Stimulated activated naive B cell treated with anti-CD40 and anti-IgM and Interleukin-4, amounts not matched to agents 10 μg/mL and 1 μg/mL and 100 μg/mL, for 72 hours (primary cell): Measurements from ENCODE around the gene PARP4.
A peak's percentile ranks its signal among the peaks of the same experiment; 100 is the strongest.
"Not testable (repeated sequence)": the region's sequence is repeated elsewhere in the genome, so short reads cannot be mapped to it uniquely, and the experiment has no call there.

ENCODE experiments used
- ATAC-seq, 2 donors: fragments of 150-1000 bp; cut with Tn5 transposase; replicated peaks; 2 replicates each; pipeline ENCODE4 v1.10.0; 2021; ENCODE audit warnings: moderate library complexity in 1 of 2
- DNase-seq: peaks from one replicate; pipeline ENCODE4 v3.0.0; 2021
- H3K27ac Mint-ChIP-seq: one replicate; pipeline ENCODE4 v1.8.0; 2022; ENCODE audit warnings: mild to moderate bottlenecking, mixed read lengths
- H3K27me3 Mint-ChIP-seq, 2 donors: one replicate each; pipeline ENCODE4 v1.8.0; 2022; ENCODE audit warnings: mixed read lengths in 2 of 2
- H3K36me3 Mint-ChIP-seq, 2 donors: one replicate each; pipeline ENCODE4 v1.8.0; 2022; ENCODE audit warnings: mixed read lengths in 2 of 2, mild to moderate bottlenecking in 1 of 2
- H3K4me1 Mint-ChIP-seq, 2 donors: one replicate each; pipeline ENCODE4 v1.8.0; 2022; ENCODE audit warnings: mixed read lengths in 2 of 2, mild to moderate bottlenecking in 1 of 2
- H3K4me3 Mint-ChIP-seq, 2 donors: one replicate each; pipeline ENCODE4 v1.8.0; 2022; ENCODE audit warnings: mild to moderate bottlenecking in 2 of 2, mixed read lengths in 2 of 2, moderate library complexity in 1 of 2
- H3K9me3 Mint-ChIP-seq, 2 donors: one replicate each; pipeline ENCODE4 v1.8.0; 2022; ENCODE audit warnings: mixed read lengths in 2 of 2, mild to moderate bottlenecking in 1 of 2

The PARP4 gene

DNA sequence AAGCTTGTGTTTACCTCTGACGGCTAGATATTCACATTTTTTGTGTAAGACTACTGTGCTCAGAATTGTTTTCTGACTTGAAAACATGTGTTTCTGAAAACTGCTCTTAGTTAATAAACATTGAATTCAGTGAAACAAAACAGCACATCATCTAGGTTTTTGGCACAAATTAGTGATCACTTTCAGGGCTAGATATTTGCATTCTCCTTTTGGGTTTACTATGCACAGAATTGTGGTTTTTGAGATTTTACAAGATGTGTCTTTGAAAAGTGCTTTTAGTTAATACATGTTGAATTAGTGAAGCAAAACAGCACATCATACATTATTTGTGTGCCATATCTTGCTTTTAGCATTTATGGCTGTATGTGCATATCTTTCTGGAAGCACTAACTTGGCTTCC, 8.2 kb upstream of the PARP4 start:
- Mint-ChIP-seq H3K4me1 (no peaks in the 10 kb centered on the region), H3K27me3 (no peaks in the 10 kb centered on the region)

DNA sequence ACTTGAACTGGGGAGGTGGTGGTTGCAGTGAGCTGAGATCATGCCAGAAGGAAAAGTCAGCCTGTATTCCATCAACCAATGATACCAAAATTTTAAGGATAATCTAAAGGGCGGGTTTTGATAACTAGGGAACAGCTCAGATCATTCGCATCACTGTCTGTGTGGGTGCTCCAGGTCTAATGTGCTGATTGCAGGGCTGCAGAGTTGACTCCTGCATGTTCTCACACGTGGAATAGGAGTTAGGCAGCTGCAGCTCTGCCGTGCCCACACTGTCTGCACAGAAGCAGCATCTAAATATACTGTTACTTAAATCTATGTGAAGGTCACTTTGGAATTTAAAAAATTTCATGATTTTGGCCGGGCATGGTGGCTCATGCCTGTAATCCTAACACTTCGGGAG, 4.3 kb upstream of the PARP4 start:
- DNase-seq (no peak), ATAC-seq (no peak)
- no peak overlapping the region for H3K27ac Mint-ChIP-seq
- no peaks in the 10 kb centered on the region for H3K9me3 Mint-ChIP-seq
- H3K4me1 Mint-ChIP-seq: peaks cover 7 to 10% of the 10 kb centered on the region in 2 donors
- H3K36me3 Mint-ChIP-seq: no peaks in the 10 kb centered on the region
- H3K27me3 Mint-ChIP-seq: no peaks in the 10 kb centered on the region
- H3K4me3 Mint-ChIP-seq: no peak overlapping the region

More for the DNA sequence above, 8.2 kb upstream of the PARP4 start:
- H3K36me3 Mint-ChIP-seq: no peaks in the 10 kb centered on the region
- no peak for ATAC-seq
- no peak overlapping the region for H3K4me3 Mint-ChIP-seq
- DNase-seq: no peak
- no peak overlapping the region for H3K27ac Mint-ChIP-seq
- no peaks in the 10 kb centered on the region for H3K9me3 Mint-ChIP-seq

DNA sequence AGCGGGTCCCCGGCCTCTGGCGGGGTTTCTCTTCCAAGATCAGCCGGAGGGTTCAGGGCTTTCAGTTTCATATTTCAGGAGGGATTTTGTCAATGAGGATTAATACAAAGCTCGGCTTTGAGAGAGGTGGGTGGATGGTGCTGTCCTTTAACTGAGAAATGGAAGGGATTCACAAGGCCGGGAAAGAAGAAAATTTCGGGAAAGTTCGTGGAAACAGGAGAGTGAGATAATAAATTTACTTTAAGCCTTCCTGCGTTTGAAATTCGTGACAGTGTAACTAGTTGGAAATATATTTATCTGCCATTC, 283 bp upstream of the PARP4 start:
- Mint-ChIP-seq H3K27me3 (no peaks in the 10 kb centered on the region), H3K4me1 (peaks cover 17 to 29% of the 10 kb centered on the region in 2 donors), H3K9me3 (no peaks in the 10 kb centered on the region), H3K27ac (peak overlapping the region; percentile 97), H3K4me3 (peak overlapping the region; percentile 83 to 88), H3K36me3 (peaks cover 1 to 3% of the 10 kb centered on the region in 2 donors)
- ATAC-seq (no peak), DNase-seq (no peak)

DNA sequence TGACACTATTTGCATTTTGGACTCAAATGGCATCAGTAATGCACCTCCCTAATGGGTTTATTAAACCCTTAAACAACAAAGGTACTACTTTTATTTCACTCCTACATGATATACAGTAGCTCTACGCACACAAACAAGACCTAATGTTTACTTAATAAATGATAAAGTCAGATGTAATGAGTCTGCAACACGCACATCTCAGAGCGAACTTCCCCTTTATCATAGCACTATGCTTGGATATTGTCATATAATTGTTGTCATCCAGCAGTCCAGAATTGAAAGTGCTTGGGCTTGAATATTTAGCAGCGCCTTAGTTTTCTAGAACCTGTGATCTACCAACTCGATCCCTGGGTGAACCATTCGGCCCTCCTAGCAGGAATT, 772 bp downstream of the PARP4 start:
- peaks cover 9 to 10% of the 10 kb centered on the region in 2 donors for H3K36me3 Mint-ChIP-seq
- peak overlapping the region; percentile 83 to 88 for H3K4me3 Mint-ChIP-seq
- DNase-seq (no peak), ATAC-seq (peak; percentile 44 to 54)
- peaks cover 19 to 29% of the 10 kb centered on the region in 2 donors for H3K4me1 Mint-ChIP-seq
- H3K9me3 Mint-ChIP-seq: no peaks in the 10 kb centered on the region
- no peaks in the 10 kb centered on the region for H3K27me3 Mint-ChIP-seq
- peak overlapping the region; percentile 97 for H3K27ac Mint-ChIP-seq

DNA sequence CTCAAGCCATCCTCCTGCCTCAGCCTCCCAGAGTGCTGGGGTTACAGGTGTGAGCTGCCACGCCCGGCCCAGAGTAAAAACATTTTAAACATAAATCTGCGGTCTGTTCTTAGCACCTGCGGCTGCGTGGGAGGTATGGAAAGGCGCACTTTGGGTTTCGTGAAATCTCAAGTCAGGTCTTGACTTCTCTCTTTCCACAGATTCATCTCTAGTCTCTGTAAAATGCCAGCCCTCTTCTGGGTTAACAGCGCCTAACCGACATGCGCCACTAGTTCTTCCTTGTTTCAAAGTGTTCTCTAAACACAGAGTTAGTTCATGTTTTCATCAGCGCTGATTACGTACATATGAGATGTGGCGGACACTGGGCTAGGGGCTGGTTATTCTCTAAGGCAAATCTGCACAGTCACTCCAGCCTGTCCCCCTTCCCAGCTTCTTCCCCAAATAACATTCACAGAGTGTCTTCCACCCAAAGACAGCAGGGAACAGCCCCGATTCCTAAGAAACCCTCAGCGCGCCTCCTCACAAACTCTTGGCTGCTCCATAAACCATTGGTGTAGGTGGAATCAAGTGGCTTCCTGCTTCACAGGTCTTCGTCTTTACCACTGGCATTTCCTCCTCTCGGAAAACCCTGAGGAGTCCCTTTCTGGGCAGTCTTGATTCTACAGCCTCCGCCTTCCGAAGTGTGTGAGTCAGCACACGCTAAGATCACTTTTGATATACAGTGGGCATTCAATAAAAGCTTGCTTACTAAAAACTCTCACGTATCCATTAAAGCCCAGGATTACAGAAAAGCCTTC, 1.4 kb downstream of the PARP4 start:
- ATAC-seq (peak; percentile 65 to 70), DNase-seq (peak; percentile 58)
- Mint-ChIP-seq H3K9me3 (no peaks in the 10 kb centered on the region), H3K4me1 (peaks cover 19 to 29% of the 10 kb centered on the region in 2 donors), H3K27me3 (no peaks in the 10 kb centered on the region), H3K36me3 (peaks cover 9 to 10% of the 10 kb centered on the region in 2 donors), H3K27ac (peak overlapping the region; percentile 97), H3K4me3 (peak overlapping the region; percentile 83 to 88)

DNA sequence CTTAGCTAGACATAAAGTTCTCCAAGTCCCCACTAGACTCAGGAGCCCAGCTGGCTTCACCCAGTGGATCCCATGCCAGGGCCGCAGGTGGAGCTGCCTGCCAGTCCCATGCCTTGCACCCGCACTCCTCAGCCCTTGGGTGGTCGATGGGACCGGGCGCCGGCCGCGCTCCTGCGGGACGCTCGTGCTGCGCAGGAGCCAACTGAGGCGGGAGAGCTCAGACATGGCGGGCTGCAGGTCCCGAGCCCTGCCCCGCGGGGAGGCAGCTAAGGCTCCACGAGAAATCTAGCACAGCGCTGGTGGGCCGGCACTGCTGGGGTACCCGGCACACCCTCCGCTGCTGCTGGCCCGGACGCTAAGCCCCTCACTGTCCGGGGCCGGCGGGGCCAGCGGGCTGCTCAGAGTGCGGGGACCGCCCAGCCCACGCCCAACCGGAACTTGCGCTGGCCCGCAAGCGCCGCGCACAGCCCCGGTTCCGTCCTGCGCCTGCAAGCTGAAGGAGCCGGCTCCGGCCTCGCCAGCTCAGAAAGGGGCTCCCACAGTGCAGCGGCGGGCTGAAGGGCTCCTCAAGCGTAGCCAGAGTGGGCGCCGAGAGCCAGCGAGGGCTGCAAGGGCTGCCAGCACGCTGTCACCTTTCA, 5.8 kb downstream of the PARP4 start:
- H3K4me1 Mint-ChIP-seq: peaks cover 15 to 26% of the 10 kb centered on the region in 2 donors
- ATAC-seq (no peak), DNase-seq (no peak)
- no peak overlapping the region for H3K27ac Mint-ChIP-seq
- no peaks in the 10 kb centered on the region for H3K9me3 Mint-ChIP-seq
- H3K36me3 Mint-ChIP-seq: peaks cover 25 to 27% of the 10 kb centered on the region in 2 donors
- no peaks in the 10 kb centered on the region for H3K27me3 Mint-ChIP-seq
- H3K4me3 Mint-ChIP-seq: no peak overlapping the region

DNA sequence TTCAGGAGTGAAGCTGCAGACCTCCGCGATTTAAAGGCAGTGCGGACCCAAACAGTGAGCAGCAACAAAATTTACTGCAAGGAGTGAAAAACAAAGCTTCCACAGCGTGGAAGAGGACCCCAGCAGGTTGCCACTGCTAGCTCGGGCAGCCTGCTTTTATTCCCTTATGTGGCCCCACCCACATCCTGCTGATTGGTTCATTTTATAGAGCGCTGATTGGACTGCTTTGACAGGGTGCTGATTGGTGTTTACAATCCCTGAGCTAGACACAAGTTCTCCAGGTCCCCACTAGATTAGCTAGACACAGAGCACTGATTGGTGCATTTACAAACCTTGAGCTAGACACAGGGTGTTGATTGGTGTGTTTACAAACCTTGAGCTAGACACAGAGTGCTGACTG, 6.3 kb downstream of the PARP4 start:
- peaks cover 25 to 29% of the 10 kb centered on the region in 2 donors for H3K36me3 Mint-ChIP-seq
- not testable (repeated sequence) for H3K27me3 Mint-ChIP-seq, H3K27ac Mint-ChIP-seq, H3K9me3 Mint-ChIP-seq, ATAC-seq, DNase-seq, H3K4me3 Mint-ChIP-seq
- H3K4me1 Mint-ChIP-seq: peaks cover 10 to 21% of the 10 kb centered on the region in 2 donors

DNA sequence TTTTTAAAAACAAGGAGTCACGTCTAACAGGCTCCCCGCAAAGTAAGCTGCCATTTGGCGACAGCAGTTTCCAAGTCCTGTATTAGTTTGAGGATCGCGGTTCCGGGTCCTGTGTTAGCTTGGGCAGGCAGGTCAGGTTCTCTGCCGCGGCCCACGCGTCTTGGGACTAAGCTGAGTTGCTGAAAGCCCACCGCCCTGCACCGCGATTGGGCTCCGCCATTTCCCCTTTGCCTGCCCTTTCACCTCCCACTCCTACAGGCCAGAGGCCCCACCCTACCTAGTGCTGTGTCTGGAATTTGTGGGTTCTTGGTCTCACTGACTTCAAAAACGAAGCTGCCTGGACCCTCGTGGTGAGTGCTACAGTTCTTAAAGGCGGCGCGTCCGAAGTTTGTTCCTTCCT, 6.8 kb downstream of the PARP4 start:
- ATAC-seq (no peak), DNase-seq (no peak)
- Mint-ChIP-seq H3K27ac (no peak overlapping the region), H3K4me3 (no peak overlapping the region), H3K9me3 (no peaks in the 10 kb centered on the region), H3K27me3 (no peaks in the 10 kb centered on the region), H3K36me3 (peaks cover 25 to 30% of the 10 kb centered on the region in 2 donors), H3K4me1 (peaks cover 7 to 15% of the 10 kb centered on the region in 2 donors)

DNA sequence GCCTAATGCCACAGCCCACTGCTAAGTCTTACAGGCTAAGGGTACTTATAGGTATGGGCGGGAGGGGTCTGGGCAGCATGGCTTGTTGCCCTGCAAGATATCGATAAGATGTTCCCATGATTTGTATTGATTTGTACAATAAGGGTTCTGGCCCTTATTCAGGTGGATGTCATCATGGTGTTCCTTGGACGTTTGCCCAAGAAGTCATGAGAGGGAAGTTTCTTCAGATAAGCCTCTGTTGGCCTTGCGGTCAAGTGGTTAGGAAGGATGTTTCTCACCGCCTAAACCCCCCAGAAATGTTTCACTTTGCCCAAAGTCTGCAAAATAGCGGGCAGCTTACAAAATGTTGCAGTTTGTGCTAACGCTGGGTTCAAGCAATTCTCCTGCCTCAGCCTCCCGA, 7.3 kb downstream of the PARP4 start:
- DNase-seq (no peak), ATAC-seq (no peak)
- no peaks in the 10 kb centered on the region for H3K27me3 Mint-ChIP-seq
- H3K4me3 Mint-ChIP-seq: no peak overlapping the region
- H3K9me3 Mint-ChIP-seq: no peaks in the 10 kb centered on the region
- no peak overlapping the region for H3K27ac Mint-ChIP-seq
- peaks cover 25 to 30% of the 10 kb centered on the region in 2 donors for H3K36me3 Mint-ChIP-seq
- peaks cover 7 to 12% of the 10 kb centered on the region in 2 donors for H3K4me1 Mint-ChIP-seq

DNA sequence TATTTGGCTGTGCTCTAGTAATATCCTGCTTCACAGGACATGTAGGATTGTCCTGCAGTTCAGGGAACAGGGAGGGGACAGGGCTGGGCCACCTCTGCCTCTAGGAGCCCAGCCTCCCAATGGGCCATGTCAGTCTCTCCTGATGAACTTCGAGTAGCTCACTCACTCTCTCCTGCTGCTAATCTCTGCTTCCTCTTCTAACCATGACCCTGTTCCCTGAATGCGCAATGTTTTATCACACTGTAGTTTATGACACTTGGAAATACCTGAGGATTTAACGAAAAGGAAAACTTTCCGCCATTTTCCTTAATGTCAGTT, 9.2 kb downstream of the PARP4 start:
- no peaks in the 10 kb centered on the region for H3K27me3 Mint-ChIP-seq
- ATAC-seq (no peak), DNase-seq (no peak)
- no peaks in the 10 kb centered on the region for H3K9me3 Mint-ChIP-seq
- H3K27ac Mint-ChIP-seq: no peak overlapping the region
- no peak overlapping the region for H3K4me3 Mint-ChIP-seq
- H3K4me1 Mint-ChIP-seq: peaks cover 5 to 7% of the 10 kb centered on the region in 2 donors
- H3K36me3 Mint-ChIP-seq: peaks cover 25 to 29% of the 10 kb centered on the region in 2 donors

DNA sequence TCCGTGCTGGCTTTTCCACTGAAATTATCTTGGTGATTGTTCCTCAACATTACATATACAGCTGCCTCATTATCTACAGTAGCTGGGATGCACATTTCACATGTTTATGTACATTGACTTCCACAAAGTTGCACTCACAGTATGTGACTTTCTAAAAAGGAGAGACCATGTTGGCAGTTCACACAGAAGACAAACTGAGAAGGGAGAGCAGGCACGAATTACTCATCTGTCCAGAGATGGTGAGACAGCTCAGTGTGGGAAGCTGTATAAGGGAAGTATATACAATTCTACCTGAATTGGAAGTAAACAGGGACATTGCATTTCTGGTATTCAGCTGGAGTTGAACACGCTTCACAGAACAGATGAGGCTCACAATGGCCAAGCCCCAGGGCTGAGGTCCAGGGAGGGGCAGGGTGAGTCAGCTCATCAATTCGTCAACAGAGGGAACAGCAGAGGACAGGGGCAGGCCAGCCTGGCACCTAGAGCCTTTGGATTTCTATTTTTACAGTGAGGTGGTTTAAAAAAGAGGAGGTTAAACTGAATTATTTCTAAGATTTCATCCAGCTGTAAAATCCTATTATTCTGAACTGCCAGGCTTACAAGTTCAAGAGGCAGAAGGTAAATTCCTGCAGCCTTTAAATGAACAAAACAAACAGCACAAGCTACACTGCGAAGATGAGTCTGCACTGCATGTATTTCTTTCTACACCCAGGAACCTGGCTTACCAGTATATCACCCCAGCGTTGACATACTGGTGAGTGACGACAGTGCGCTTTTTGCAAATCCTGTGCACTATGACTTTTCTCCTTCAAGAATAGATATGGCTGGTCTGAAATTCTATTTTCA, 9.8 kb downstream of the PARP4 start:
- Mint-ChIP-seq H3K4me3 (no peak overlapping the region), H3K36me3 (peaks cover 25 to 28% of the 10 kb centered on the region in 2 donors), H3K4me1 (peaks cover 5 to 7% of the 10 kb centered on the region in 2 donors), H3K27ac (peak overlapping the region; percentile 63), H3K9me3 (no peaks in the 10 kb centered on the region), H3K27me3 (no peaks in the 10 kb centered on the region)
- DNase-seq: no peak
- no peak for ATAC-seq

DNA sequence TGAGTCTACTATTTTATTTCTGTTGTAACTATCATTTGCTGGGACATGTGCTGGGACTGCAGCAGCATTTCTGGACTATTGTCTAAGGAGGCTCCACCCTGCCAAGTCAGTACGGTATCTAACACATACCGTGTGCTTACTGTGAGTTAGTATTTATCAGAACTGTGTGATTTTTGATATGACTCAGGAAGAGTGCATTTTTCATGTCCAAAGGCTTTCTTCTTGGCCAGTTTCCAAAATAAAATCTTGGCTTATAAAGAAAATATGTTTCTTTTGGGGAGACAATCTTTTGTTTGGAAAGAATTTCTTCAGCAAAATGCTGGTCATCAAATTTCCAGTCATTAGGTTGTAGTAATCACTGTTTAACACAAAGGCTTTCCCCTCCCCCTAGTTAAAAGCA, 11.6 kb downstream of the PARP4 start:
- Mint-ChIP-seq H3K4me1 (peaks cover 4 to 7% of the 10 kb centered on the region in 2 donors), H3K9me3 (no peaks in the 10 kb centered on the region), H3K27me3 (no peaks in the 10 kb centered on the region), H3K4me3 (no peak overlapping the region), H3K36me3 (peaks cover 34 to 35% of the 10 kb centered on the region in 2 donors), H3K27ac (no peak overlapping the region)
- ATAC-seq: no peak
- no peak for DNase-seq

DNA sequence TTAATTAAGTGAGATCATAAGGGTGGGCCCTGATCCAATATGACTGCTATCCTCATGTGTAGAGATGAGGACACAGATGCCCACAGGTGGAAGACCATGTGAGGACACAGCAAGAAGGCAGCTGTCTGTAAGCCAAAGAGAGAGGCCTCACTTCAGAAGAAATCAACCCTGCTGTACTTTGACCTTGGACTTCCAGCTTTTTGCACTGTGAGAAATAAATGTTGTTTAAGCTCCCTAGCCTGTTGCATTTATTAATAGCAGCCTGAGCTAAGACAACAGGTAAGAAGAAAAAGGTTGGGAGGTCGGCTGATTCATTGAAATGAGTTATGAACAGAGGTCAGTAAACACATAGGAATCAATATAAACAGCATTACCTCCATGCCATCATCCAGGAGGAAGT, 14.8 kb downstream of the PARP4 start:
- Mint-ChIP-seq H3K27ac (no peak overlapping the region), H3K4me3 (no peak overlapping the region), H3K4me1 (peaks cover under 1 to 5% of the 10 kb centered on the region in 2 donors), H3K36me3 (peaks cover 44 to 53% of the 10 kb centered on the region in 2 donors), H3K27me3 (no peaks in the 10 kb centered on the region), H3K9me3 (no peaks in the 10 kb centered on the region)
- ATAC-seq (no peak), DNase-seq (no peak)

DNA sequence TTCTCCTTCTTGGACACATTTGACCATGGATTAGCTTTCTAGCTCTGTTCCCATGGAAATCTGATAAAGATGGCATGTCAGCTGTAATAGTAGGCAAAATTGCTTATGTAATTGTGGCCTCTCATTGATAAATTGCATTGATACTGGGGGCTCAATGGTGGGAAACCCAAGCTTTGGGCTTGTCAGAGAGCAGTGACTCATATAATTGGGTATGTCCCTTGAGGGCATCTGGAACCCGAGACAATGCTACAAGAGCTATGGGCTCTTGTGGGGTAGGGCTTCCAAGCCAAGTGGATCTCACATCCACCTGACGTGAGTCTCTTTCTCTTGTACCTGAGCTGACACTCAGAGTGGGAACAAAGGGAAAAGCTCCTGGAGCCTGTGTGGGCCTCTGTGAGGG, 16.3 kb downstream of the PARP4 start:
- not testable (repeated sequence) for H3K27me3 Mint-ChIP-seq, H3K27ac Mint-ChIP-seq, ATAC-seq, H3K4me1 Mint-ChIP-seq, H3K9me3 Mint-ChIP-seq, DNase-seq, H3K4me3 Mint-ChIP-seq
- peaks cover 44 to 52% of the 10 kb centered on the region in 2 donors for H3K36me3 Mint-ChIP-seq
